ENCODE measurements around the gene NINJ1. TPM values are rescaled to one million over a fixed set of nuclear protein-coding genes. Genes with fewer than 3 reads are reported as not detected.

NINJ1 gene
- total RNA-seq, 1 experiment from 2014 or later: 41.3 TPM

- TF ChIP-seq, protein P1, sequence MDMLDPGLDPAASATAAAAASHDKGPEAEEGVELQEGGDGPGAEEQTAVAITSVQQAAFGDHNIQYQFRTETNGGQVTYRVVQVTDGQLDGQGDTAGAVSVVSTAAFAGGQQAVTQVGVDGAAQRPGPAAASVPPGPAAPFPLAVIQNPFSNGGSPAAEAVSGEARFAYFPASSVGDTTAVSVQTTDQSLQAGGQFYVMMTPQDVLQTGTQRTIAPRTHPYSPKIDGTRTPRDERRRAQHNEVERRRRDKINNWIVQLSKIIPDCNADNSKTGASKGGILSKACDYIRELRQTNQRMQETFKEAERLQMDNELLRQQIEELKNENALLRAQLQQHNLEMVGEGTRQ (CRISPR knock-in tag; IDR thresholded peaks at IDR 0.05): no peak
- TF ChIP-seq GTF2I (CRISPR knock-in tag; conservative IDR thresholded peaks at IDR 0.05): no peak
Observed at GRCh38 chr9:93072383-93072795, 61.7 kb downstream of the NINJ1 start (continued).

Other genes starting within 250 kb of the NINJ1 start
- gene FGD3, start 186.7 kb downstream of the NINJ1 start, total RNA-seq (2021): 1.7 to 1.9 TPM (median 1.8 TPM) in 3 replicates
- 11.5 to 13.2 TPM (median 11.9 TPM) in 3 replicates for gene SUSD3, start 75.5 kb downstream of the NINJ1 start, total RNA-seq (2021)
- 30.0 to 34.5 TPM (median 32.8 TPM) in 3 replicates for gene CARD19, start 38.0 kb downstream of the NINJ1 start, total RNA-seq (2021)
- 113 to 121 TPM (median 120 TPM) in 3 replicates for gene WNK2, start 49.9 kb upstream of the NINJ1 start, total RNA-seq (2021)